HG02973 (cell line): ENCODE data around the gene BACH2.
"Not testable (repeated sequence)": the region's sequence is repeated elsewhere in the genome, so short reads cannot be mapped to it uniquely, and the experiment has no call there.

Experiments
- ATAC-seq: cut with Tn5 transposase; IDR thresholded peaks from one replicate; pipeline ENCODE4 v1.9.1; 2021; ENCODE audit warnings: moderate library complexity; ENCODE audit not compliant: unreplicated experiment

BACH2 gene

DNA sequence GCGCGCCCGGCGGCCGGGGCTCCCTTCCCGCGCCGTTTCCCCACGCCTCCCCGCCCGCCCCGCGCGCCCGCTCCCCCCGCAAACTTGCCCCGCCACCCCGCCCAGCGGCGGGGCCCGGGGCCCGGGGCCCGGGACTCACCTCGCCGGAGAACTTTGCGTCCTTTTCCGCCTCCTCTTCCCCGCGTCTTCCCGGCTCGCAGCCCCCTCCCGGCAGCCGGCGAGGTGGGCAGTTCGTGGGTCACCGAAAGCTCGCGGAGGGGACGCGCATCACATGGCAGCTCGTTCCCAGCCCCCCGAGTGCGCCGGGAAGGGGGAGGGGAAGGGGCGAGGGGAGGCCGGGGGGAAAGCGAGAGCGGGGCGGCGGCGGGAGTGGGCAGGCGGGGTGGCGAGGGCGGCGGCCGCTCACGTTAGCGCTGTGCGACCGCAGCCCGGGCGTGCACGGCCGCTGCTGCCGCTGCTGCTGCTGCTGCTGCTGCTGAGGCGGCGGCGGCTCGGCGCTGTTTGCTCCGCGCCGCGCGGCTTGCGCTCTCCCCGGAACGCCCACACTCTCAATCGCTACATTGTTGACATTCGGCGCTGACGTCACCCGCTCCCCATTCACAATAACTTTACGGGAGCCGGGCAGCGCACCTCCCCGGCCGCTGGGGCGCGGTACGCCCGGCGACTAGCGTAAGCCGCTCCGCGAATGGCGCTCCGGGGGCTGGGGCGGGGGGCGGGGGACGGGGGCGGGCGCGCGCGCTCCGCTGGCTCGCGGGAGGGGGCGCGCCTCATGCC lies at the start of gene BACH2:
Gene BACH2, minus strand, starts transcription at position 503 of the 774 bp plus-strand sequence. CDS start 287,999 bp downstream, outside the sequence.
- peak; percentile 70 for ATAC-seq

DNA sequence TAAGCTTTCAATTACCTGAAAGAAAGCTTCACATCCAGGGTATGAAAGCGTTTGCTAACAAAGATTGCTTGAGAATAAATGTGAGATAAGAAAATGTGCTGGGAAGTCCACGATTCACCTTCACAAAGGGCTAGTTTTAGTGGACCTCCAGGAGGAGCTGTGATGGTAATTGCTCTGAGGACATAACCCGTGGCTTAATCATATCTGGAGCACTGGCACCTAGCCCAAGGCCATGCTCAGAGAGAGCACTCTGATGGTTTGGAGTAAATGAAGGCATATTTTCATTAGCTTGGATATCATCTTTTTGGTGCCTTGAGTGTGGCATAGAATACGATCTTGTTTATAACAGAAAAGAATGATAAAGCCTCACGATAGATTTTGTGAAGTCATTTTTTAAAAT lies 46.9 kb upstream of the BACH2 start:
- ATAC-seq: no peak

DNA sequence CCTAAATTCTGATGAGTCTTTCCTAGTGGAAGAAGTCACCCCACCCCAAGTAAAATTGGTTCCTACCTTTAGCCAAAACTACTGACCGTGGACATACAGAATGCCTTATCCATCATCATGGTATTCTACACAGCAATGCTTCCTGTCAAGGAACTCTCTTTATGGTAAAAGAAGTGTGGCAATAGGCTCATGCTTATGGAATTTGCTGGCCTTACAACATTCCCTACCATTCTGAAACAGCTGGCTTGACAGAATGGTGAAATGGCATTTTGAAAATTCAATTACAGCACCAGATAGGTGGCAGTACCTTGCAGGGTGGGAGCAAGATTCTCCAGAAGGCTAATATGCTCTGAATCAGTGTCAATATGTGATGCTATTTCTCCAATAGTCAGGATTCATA lies 41.8 kb upstream of the BACH2 start:
- ATAC-seq: no peak

DNA sequence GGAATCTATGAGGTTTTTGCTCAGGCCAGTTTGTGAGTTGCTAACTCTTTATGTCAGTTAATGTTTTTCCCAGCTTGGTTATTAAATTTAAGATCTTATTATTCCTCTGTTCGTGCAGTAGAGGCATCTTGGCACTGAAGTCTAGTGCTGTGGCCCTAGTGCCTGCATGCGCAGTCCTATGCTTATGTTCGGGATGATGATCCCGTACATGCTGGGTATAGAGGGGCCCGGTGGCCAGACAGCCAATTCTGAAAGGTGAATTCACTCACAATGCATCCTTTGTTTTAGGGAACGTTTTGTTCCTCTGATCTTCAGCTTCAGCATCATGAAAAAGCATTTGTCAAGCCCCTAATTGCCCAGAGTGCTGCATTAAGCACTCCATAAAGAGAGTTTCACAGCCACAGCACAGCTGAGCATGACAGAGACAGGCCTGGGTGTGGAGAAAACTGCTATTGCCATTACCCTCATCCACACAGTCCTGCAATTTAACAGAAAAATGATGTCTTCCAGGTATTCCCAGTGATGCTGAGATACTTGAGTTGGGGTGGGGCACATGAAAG lies 39.8 kb upstream of the BACH2 start:
- no peak for ATAC-seq

DNA sequence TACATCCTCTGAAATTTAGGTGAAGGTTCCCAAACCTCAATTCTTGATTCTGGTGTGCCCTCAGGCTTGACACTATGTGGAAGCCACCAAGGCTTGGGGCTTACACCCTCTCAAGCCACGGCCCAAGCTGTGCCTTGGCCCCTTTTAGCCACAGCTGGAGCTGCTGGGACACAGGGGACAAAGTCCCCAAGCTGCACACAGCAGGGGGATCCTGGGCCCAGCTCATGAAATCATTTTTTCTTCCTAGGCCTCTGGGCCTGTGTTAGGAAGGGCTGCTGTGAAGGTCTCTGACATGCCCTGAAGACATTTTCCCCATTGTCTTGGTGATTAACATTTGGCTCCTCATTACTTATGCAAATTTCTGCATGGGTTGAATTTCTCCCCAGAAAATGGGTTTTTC lies 37.3 kb upstream of the BACH2 start:
- ATAC-seq: no peak

DNA sequence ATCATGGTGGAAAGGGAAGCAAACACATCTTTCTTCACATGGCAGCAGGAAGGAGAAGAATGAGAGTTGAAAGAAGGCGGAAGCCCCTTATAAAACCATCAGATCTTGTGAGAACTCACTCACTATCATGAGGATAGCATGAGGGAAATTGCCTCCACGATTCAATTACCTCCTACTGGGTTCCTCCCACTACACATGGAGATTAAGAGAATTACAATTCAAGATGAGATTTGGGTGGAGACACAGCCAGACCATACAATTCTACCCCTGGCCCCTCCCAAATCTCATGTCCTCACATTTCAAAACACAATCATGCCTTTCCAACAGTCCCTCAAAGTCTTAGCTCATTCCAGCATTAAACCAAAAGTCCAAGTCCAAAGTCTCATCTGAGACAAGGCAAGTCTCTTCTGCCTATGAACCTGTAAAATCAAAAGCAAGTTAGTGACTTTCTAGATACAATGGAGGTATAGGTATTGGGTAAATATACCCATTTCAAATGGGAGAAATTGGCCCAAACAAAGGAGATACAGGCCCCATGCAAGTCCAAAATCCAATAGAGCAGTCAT lies 36.4 kb upstream of the BACH2 start:
- ATAC-seq: not testable (repeated sequence)

DNA sequence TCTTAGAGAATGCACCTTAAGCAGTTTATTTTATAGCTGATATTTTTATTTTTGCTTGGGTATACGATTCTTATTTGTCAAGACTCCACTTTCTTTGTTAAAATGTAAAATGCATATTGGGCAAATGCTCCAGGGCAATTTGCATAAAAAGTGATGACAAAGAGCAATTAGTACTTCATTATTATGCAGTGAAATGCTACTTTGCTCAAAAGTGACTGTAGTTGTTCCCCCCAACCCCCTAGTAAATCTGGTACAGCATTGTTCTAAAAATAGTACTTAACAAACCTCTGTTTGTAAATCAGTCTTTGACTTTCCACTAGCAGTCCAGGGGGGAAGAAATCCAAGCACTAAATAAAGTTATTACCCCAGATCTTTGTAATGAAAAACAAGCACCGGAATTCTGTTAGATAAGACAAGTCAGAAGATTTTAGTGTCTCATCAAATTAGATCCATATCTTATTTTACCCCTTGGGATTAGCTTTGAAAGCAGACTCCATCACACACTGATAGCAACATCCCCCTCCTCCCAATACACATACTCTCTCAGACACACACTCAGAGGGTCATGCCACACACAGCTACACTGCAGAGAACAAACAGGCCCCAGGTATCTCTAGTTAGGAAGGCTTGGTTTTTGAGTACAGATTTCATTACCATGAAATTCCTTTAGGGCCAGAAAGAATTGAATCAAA lies 32.9 kb upstream of the BACH2 start:
- no peak for ATAC-seq

DNA sequence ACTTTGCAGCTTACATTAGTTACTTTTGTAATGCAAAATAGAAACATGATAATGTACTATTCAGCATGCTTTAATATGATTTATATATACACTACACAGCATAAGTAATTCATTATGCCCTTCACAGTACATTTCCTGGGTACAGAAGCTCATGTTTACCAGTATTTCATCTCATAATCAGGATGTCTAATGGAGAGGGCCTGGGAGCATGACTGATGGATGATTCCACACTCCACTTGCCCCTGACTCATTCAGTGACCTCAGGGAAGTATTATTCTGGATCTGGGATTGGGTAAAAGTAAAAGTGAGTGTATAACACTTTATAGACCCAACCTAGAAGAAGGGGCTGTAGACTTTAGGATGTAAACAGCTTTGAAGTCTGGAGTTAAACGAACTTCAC lies 31.4 kb upstream of the BACH2 start:
- ATAC-seq: no peak

DNA sequence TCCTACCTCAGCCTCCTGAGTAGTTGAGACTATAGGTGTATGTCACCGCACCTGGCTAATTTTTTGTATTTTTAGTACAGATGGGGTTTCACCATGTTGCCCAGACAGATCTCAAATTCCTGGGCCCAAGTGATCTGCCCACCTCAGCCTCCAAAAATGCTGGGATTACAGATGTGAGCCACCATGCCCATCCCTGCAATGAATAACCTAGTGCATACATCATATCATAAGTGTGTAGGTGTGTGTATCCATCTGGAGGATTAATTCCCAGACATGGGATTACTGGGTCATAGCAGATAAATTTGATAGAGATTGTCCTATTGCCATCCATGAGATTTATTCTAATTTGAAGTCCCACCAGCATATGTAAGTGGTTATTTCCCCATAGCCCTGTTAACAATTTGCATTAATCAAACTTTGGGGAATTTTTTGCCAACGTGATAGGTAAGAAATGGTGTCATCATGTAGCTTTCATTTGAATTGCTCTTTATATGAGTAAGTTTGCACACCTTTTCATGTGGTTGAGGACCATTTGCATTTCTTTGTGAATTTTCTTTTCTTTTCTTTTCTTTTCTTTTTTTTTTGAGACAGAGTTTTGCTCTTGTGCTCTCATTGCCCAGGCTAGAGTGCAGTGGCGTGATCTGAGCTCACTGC lies 29.9 kb upstream of the BACH2 start:
- no peak for ATAC-seq

DNA sequence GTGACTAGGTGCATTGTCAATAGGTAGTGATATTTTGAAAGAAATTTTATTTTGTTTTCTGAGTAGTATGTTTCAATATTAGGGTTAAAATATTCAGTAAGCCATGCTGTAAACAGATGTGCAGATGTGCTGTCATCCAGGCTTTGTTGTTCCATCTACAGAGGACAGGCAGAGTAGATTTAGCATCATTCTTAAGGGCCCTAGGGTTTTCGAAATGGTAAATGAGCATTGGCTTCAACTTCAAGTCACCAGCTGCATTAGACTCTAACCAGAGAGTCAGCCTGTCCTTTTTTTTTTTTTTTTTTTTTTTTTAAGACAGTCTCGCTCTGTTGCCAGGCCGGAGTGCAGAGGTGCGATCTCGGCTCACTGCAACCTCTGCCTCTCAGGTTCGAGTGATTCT lies 27.1 kb upstream of the BACH2 start:
- ATAC-seq: no peak

DNA sequence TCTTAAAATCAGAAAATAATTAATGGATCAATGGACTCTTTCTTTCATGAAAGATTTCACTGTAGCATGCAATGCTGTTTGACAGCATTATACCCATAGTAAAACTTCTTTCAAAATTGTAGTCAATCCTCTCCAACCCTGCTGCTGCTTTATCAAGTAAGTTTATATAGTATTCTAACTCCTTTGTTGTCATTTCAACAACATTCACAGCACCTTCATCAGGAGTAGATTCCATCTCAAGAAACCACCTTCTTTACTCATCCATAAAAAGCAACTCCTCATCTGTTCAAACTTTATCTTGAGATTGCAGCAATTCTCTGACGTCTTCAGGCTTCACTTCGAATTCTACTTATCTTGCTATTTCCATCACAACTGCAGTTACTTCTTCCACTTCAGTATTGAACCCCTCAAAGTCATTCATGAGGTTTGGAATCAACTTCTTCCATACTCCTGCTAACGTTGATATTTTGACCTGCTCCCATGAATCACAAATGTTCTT lies 26.4 kb upstream of the BACH2 start:
- no peak for ATAC-seq

DNA sequence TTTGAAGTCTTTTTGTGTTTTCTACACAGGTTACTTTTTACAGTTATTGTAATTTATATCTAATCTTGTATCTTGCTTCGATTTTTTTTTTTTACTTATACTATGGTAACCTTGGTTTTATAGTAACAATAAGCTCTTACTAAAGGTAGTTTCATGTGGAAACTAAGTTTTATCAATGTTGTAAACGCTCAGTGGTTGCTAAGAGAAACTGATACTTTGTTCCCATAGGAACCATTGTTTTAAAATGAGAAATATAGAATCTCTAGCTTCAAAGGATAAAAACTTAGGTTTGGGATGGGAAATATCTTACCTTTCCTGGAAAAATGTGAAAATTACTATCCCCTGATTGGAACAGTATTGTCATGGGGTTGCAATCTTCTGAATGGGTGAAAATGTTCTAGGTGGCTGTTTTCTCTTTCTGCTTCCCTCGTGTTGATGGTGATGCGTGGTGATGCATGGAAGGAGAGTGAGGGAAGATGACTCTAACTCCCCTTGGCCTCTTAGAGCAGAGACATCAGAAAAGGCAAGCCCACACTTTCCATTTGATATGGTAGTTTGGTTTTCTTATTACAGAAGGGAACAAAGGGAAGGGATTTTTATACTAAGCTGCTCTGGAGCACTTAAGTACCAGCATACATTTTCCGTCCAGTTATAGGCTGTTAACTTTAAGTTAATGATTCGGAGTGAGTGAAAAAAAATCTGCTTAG lies 23.5 kb upstream of the BACH2 start:
- ATAC-seq: no peak

DNA sequence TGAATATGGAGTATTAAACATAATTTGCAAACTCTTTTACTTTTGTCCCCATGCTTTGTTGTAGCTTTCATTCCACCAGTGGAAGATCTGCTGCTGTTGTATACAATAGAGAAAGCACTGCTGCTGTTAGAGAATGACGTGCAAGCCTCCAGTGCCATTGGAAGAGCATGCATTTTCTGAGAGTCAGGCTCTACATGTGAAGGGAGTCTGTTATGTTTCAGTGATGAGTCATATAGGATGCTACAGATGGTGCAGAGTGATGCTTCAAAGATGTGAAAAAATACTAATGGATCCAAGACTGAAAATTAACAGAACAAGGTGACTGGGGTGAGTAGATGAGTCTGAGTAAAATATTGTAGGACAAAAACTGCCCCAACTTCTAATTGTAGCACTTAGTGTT lies 22.4 kb upstream of the BACH2 start:
- ATAC-seq: no peak

DNA sequence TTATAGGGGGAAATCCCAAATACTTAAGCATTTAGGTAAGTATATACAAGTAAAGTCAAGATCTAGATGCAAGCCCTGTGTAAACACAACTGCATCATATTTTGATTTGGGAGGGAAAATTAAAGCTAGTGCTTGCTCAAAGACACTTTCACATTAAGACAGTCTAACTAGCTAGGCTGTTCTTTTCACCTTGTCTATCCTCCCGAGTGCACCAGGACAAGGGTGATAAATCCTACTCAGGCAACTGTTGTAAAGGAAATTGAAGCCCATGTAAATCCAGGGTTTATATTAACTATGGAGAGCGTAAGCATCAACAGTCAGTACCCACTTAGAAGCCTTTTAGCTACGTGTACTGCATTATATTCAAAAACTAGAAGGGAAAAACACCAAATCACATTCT lies 19.3 kb upstream of the BACH2 start:
- ATAC-seq: no peak

DNA sequence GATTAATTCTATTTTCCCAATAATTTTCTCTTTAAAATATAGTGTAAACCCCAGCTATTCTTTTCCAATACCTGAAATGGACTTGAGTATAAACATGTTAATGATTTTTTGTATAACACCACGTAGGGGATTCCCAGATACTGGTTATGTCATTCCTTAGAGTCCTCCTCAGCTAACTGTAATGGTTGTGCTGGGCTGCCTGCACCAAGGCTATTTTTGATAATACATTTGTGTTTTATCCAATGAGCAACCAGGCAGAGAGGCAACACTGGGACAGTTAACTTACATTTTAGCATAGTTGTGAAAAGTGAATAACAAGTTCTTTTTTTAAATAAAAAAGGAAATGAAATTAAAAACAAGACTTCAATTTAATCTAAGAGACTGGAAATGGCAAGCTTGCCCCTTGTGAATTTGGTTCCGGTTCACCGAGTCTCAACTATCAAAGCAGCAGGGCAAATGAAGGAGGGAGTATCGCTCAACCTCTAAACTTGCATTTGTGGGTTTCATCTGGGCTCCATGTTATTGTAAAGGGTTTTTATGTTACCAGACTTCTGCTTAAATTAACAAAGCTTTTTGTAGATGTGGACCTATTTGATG lies 18.8 kb upstream of the BACH2 start:
- no peak for ATAC-seq

DNA sequence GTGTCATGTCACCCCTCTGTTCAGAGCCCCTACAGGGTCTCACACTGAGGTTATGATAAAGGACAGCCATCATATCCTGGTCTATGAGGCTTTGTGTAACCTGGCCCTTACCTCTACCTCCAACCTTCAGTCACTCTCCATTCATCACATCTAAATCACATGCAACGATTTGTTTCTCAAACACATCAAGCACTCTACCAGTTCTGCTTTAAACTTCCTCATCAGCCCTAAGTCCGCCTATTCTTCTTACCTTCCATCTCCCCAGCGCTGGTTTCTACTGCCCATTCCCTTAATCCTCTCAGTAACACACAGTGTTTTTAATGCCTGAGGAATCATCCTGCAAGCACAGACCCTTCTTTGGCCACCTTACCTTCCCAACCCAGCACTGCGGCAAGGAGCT lies 17.9 kb upstream of the BACH2 start:
- no peak for ATAC-seq

DNA sequence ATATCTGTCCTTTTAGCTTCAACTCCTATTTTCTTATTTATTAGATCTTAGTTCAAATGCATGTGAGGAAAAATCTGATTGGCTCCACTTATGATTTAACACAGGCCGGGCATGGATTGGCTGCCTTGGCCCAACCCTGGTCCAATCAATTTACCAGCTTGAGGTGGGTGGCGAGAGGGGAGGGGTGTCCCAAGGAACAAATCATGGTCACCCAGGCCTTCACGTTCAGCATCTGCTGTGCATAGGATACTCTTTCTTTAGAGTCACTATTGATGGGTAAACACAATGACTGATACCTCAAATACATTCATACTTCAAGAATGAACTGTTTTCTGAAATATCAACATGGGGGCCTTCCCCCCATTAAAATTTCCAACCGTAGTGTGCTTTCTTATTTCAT lies 14.9 kb upstream of the BACH2 start:
- no peak for ATAC-seq

DNA sequence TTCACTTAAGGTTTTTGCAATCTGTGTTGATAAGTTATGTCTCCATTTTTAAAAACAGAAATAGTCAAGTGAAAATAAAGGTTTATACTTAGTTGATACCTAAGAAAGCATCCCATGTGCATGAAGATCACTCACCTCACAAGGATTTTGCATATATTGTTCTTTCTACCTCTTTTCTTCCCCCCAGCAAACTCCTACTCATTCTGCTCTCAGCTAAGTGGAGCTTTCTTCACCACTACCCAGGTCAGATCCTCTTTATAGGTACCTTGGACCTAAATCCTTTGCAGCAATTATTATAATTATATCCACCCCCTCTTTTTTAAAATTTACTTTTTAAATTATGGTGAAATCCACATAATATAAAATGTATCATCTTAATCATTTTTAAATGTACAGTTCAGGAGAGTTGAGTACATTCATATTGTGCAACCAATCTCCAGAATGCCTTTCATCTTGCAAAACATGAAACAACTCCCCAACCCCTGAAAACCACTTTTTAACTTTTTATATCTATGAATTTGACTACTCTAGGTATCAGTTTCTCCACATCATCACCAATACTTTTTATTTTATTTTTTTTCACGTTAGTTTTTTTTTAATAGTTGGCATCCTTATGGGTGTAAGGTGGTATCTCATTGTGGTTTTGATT lies 9.3 kb upstream of the BACH2 start:
- no peak for ATAC-seq

DNA sequence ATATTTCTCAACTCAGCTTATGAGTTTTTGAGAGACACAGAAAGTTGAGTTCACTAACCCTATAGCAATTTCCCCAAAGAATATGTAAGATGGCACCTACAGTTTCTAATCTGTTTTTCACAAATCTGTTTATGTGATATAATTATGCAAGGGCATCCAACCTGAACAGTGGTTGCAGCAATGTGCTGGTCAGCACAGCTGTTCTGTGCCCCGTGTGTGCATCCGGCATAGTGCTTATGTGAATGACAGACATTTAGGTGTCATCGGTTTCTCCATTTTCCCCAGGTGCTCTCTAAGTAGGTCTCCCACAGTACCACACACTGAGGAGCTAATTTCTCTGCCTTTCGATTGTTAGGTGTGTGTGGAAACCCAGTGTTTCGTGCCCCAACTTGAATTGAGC lies 7.7 kb upstream of the BACH2 start:
- no peak for ATAC-seq

DNA sequence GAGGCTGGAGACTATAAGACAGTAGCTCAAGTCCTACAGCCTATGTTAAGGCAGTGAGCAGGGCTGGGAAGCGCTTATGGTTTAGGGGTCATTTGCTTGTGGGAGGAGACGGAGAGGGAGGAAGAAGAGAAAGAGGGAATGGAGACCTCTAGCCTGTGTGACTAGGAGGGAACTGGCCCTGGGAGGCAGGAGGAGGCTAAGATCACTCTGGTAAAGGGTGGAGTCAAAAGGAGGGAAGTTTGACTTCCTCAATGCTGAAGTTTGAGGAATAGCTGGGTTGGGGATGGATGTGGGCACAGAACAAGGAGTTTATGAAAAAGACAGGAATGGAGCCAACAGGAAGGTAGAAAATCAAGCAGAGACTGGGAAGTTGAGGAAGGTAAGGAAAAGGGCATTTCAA lies 6.4 kb upstream of the BACH2 start:
- ATAC-seq: no peak
